ENCODE results near the gene DYNC2LI1.

The DYNC2LI1 gene

GRCh38 chr2:43727634-43728014, 46.2 kb upstream of the DYNC2LI1 start:
- H3K27ac ChIP-seq (ENCODE audit: low read length) = no peak overlapping the region
- no peaks in the 10 kb centered on the region for H3K79me2 ChIP-seq (ENCODE audit: low read length)
- H3K4me2 ChIP-seq (ENCODE audit: low read depth, low read length) = no peak overlapping the region
- H3K9me2 ChIP-seq (replicated peaks; ENCODE audit: insufficient read depth, low read length) = no peaks in the 10 kb centered on the region
- H3K9ac ChIP-seq (ENCODE audit: low read length) = no peak overlapping the region
- no peaks in the 10 kb centered on the region for H3K4me1 ChIP-seq (ENCODE audit: low read length)
- no peak overlapping the region for H2AFZ ChIP-seq (ENCODE audit: low read length)
- H4K20me1 ChIP-seq (ENCODE audit: insufficient read depth, low read length) = no peaks in the 10 kb centered on the region
- no peaks in the 10 kb centered on the region for H3K27me3 ChIP-seq (replicated peaks; ENCODE audit: insufficient read depth, low read length)
- no peaks in the 10 kb centered on the region for H3F3A ChIP-seq (ENCODE audit: insufficient read depth, low read length)
- no peak for TF ChIP-seq EZH2 (optimal IDR thresholded peaks at IDR 0.05; ENCODE audit: low read depth, low read length)
- TF ChIP-seq EZH2phosphoT487 (IDR thresholded peaks at IDR 0.05; ENCODE audit: low read length) = no peak
- no peak for TF ChIP-seq CTCF (IDR thresholded peaks at IDR 0.05; ENCODE audit: low read length)
- H3K9me3 ChIP-seq (replicated peaks; ENCODE audit: insufficient read depth, low read length) = no peaks in the 10 kb centered on the region
- no peak overlapping the region for H3K4me3 ChIP-seq (ENCODE audit: low read length)
- H3K36me3 ChIP-seq (replicated peaks; ENCODE audit: insufficient read depth, low read length) = no peaks in the 10 kb centered on the region
- DNase-seq = no peak

- H3K4me2 ChIP-seq (ENCODE audit: low read depth, low read length) = no peak overlapping the region
- no peaks in the 10 kb centered on the region for H3K9me2 ChIP-seq (replicated peaks; ENCODE audit: insufficient read depth, low read length)
- no peak overlapping the region for H2AFZ ChIP-seq (ENCODE audit: low read length)
- no peak overlapping the region for H3K27ac ChIP-seq (ENCODE audit: low read length)
- no peaks in the 10 kb centered on the region for H4K20me1 ChIP-seq (ENCODE audit: insufficient read depth, low read length)
- H3K79me2 ChIP-seq (ENCODE audit: low read length) = no peaks in the 10 kb centered on the region
- no peaks in the 10 kb centered on the region for H3K9me3 ChIP-seq (replicated peaks; ENCODE audit: insufficient read depth, low read length)
- no peak for DNase-seq
- no peaks in the 10 kb centered on the region for H3F3A ChIP-seq (ENCODE audit: insufficient read depth, low read length)
- no peak overlapping the region for H3K4me3 ChIP-seq (ENCODE audit: low read length)
- H3K4me1 ChIP-seq (ENCODE audit: low read length) = no peaks in the 10 kb centered on the region
- TF ChIP-seq CTCF (IDR thresholded peaks at IDR 0.05; ENCODE audit: low read length) = no peak
- TF ChIP-seq EZH2 (optimal IDR thresholded peaks at IDR 0.05; ENCODE audit: low read depth, low read length) = no peak
- no peak for TF ChIP-seq EZH2phosphoT487 (IDR thresholded peaks at IDR 0.05; ENCODE audit: low read length)
- no peaks in the 10 kb centered on the region for H3K36me3 ChIP-seq (replicated peaks; ENCODE audit: insufficient read depth, low read length)
- no peaks in the 10 kb centered on the region for H3K27me3 ChIP-seq (replicated peaks; ENCODE audit: insufficient read depth, low read length)
- no peak overlapping the region for H3K9ac ChIP-seq (ENCODE audit: low read length)
These were observed 44.2 kb upstream of the DYNC2LI1 start for GRCh38 chr2:43729491-43730174.

GRCh38 chr2:43731211-43731610, 42.6 kb upstream of the DYNC2LI1 start:
- Histone ChIP-seq H3K4me1 (ENCODE audit: low read length) (no peaks in the 10 kb centered on the region), H3K9ac (ENCODE audit: low read length) (no peak overlapping the region), H3F3A (ENCODE audit: insufficient read depth, low read length) (no peaks in the 10 kb centered on the region), H3K9me3 (replicated peaks; ENCODE audit: insufficient read depth, low read length) (no peaks in the 10 kb centered on the region), H3K27me3 (replicated peaks; ENCODE audit: insufficient read depth, low read length) (no peaks in the 10 kb centered on the region), H3K27ac (ENCODE audit: low read length) (no peak overlapping the region), H3K4me2 (ENCODE audit: low read depth, low read length) (no peak overlapping the region), H3K4me3 (ENCODE audit: low read length) (no peak overlapping the region), H2AFZ (ENCODE audit: low read length) (no peak overlapping the region), H3K79me2 (ENCODE audit: low read length) (no peaks in the 10 kb centered on the region), H3K9me2 (replicated peaks; ENCODE audit: insufficient read depth, low read length) (no peaks in the 10 kb centered on the region), H4K20me1 (ENCODE audit: insufficient read depth, low read length) (no peaks in the 10 kb centered on the region), H3K36me3 (replicated peaks; ENCODE audit: insufficient read depth, low read length) (no peaks in the 10 kb centered on the region)
- TF ChIP-seq CTCF (IDR thresholded peaks at IDR 0.05; ENCODE audit: low read length) (no peak), EZH2 (optimal IDR thresholded peaks at IDR 0.05; ENCODE audit: low read depth, low read length) (no peak), EZH2phosphoT487 (IDR thresholded peaks at IDR 0.05; ENCODE audit: low read length) (no peak)
- DNase-seq = no peak

Data from MM.1S (cell line).